BJ (cell line): ENCODE measurements around the gene ELP4. TPM values are rescaled to one million over a fixed set of nuclear protein-coding genes. Genes with fewer than 3 reads are reported as not detected.

Experiments
- CTCF ChIA-PET: fragments of 350-600 bp; formaldehyde crosslinking; extraction: SDS; loops from one replicate; lab custom pipeline; 2021; ENCODE audit warnings: antibody characterized with exemption, inconsistent platforms; lab: Yijun Ruan, JAX
- POLR2A ChIA-PET: fragments of 300-600 bp; sonication (Branson Sonifier 250); formaldehyde crosslinking; extraction: SDS; loops from one replicate; lab custom pipeline; 2021; ENCODE audit warnings: antibody characterized with exemption; lab: Charles Lee
- DNase-seq: peaks from one replicate; pipeline ENCODE4 v3.0.0-alpha.2; 2011; ENCODE audit warnings: low read depth
- H3K27me3 ChIP-seq: 2 replicates; pipeline ENCODE4 v1.6.0; 2011; ENCODE audit warnings: low read length; ENCODE audit not compliant: control insufficient read depth, insufficient read depth
- H3K36me3 ChIP-seq: 2 replicates; pipeline ENCODE4 v1.5.1; 2011; ENCODE audit warnings: low read length; ENCODE audit not compliant: control insufficient read depth, insufficient read depth
- H3K4me3 ChIP-seq: 2 replicates; pipeline ENCODE4 v1.5.1; 2011; ENCODE audit warnings: low read depth, mild to moderate bottlenecking, control low read depth, low read length
- CTCF ChIP-seq: IDR thresholded peaks from 2 replicates; pipeline ENCODE4 v1.5.1; 2011; ENCODE audit warnings: low read depth, mild to moderate bottlenecking, control low read depth, inconsistent platforms, low read length, moderate library complexity; ENCODE audit not compliant: insufficient read depth
- polyA plus RNA-seq: library from polyadenylated mRNA; depleted of rRNA; stranded (reverse); fragments of >200 nt; gene quantifications from 2 replicates; pipeline ENCODE4 v1.2.3, GENCODE V29; 2011

Gene ELP4
- polyA plus RNA-seq, 1 experiment = 11.8 TPM

DNA sequence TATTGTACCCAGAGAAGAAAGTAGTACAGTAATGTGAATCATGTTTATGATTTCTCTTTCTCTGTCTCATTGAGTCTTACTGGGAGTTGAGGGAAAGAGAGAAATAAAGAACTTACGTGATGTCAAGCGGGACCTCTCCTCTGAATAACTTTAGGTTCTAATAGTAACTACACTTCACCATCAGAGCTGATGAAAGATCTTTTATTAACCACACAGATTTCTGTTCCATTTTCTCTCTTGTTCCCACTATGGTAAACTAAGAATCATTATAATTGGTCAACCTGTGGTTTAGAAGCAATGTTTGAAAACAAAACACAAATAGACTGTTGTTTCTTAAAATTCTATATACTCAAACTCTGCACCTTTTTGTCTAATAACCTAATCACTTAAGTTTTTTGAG is 142.3 kb downstream of the ELP4 start:
- TF ChIP-seq CTCF = no peak
- no peaks in the 10 kb centered on the region for H3K36me3 ChIP-seq
- ChIA-PET POLR2A (no interaction called here), CTCF (no interaction called here)
- H3K4me3 ChIP-seq = no peak overlapping the region
- no peak for DNase-seq
- H3K27me3 ChIP-seq = no peaks in the 10 kb centered on the region

GRCh38 chr11:31652528-31652927 is 143.0 kb downstream of the ELP4 start:
- TF ChIP-seq CTCF = no peak
- CTCF ChIA-PET = no interaction called here
- Histone ChIP-seq H3K27me3 (no peaks in the 10 kb centered on the region), H3K36me3 (no peaks in the 10 kb centered on the region), H3K4me3 (no peak overlapping the region)
- POLR2A ChIA-PET = no interaction called here
- DNase-seq = no peak

GRCh38 chr11:31655483-31655882 is 145.9 kb downstream of the ELP4 start:
- Histone ChIP-seq H3K27me3 (no peaks in the 10 kb centered on the region), H3K4me3 (no peak overlapping the region), H3K36me3 (no peaks in the 10 kb centered on the region)
- no peak for TF ChIP-seq CTCF
- DNase-seq = peak; percentile 50
- ChIA-PET CTCF (interaction anchor here (0.9 to 1.3 kb wide), 2 partner anchors 15 to 303 kb away, joined by 3 read pairs; no protein-coding TSS in a partner anchor), POLR2A (no interaction called here)

- DNase-seq = no peak
- no peak overlapping the region for H3K4me3 ChIP-seq
- H3K27me3 ChIP-seq = no peaks in the 10 kb centered on the region
- POLR2A ChIA-PET = no interaction called here
- no peak for TF ChIP-seq CTCF
- CTCF ChIA-PET = interaction anchor here (0.9 to 1.3 kb wide), 2 partner anchors 16 to 302 kb away, joined by 3 read pairs; no protein-coding TSS in a partner anchor
- no peaks in the 10 kb centered on the region for H3K36me3 ChIP-seq
Measured at GRCh38 chr11:31656051-31656450, 146.5 kb downstream of the ELP4 start.

DNA sequence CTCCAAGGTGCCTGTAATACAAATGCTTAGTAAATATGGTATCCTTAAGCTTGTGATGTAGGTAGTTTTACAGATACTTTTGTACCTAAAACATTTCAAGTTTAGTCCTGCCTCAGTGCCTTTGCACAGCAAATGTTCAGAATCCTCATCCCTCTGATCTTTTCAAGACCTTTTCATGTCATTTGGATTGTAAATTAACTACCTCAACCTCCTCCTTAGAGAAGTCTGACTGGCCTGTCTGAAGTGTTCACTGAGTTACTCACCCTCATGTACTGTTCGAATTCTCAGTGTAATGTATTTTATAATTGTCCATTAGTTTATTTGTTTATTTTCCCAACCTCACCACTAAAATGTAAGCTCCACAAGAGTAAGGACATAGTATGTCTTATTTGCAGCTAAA is 147.5 kb downstream of the ELP4 start:
- CTCF ChIA-PET = interaction anchor here (1.7 kb wide), 1 partner anchor 16 kb away, joined by 6 read pairs; no protein-coding TSS in a partner anchor
- POLR2A ChIA-PET = no interaction called here
- DNase-seq = no peak
- H3K27me3 ChIP-seq = no peaks in the 10 kb centered on the region
- no peak overlapping the region for H3K4me3 ChIP-seq
- H3K36me3 ChIP-seq = no peaks in the 10 kb centered on the region
- TF ChIP-seq CTCF = no peak
